HG03159 (cell line): Measurements from ENCODE around the gene TIAM1.
A peak's percentile ranks its signal among the peaks of the same experiment; 100 is the strongest.

ENCODE experiments used
- ATAC-seq: cut with Tn5 transposase; IDR thresholded peaks from one replicate; pipeline ENCODE4 v1.9.1; 2021; ENCODE audit warnings: mild to moderate bottlenecking, moderate library complexity; ENCODE audit not compliant: unreplicated experiment

TIAM1 gene

GRCh38 chr21:31141389-31142000, 202.6 kb downstream of the TIAM1 start:
- no peak for ATAC-seq

- ATAC-seq, result no peak
These were observed 203.4 kb downstream of the TIAM1 start for GRCh38 chr21:31140676-31141075.

GRCh38 chr21:31140025-31140424, 204.0 kb downstream of the TIAM1 start:
- ATAC-seq, result no peak

- no peak for ATAC-seq
These were observed 206.1 kb downstream of the TIAM1 start for GRCh38 chr21:31137960-31138359.

GRCh38 chr21:31136891-31137290, 207.2 kb downstream of the TIAM1 start:
- peak; percentile 60 for ATAC-seq

- no peak for ATAC-seq
These were observed 208.4 kb downstream of the TIAM1 start for GRCh38 chr21:31135531-31136184.

- ATAC-seq, result peak; percentile 6
These were observed 210.7 kb downstream of the TIAM1 start for GRCh38 chr21:31133243-31133830.

- ATAC-seq, result peak; percentile 77
These were observed 211.4 kb downstream of the TIAM1 start for GRCh38 chr21:31132574-31133242.

GRCh38 chr21:31130821-31131220, 213.2 kb downstream of the TIAM1 start:
- ATAC-seq, result no peak

- no peak for ATAC-seq
These were observed 215.8 kb downstream of the TIAM1 start for GRCh38 chr21:31128234-31128633.

GRCh38 chr21:31124010-31124409, 220.1 kb downstream of the TIAM1 start:
- ATAC-seq, result no peak

GRCh38 chr21:31119199-31119598, 224.9 kb downstream of the TIAM1 start:
- ATAC-seq, result no peak

- no peak for ATAC-seq
These were observed 226.7 kb downstream of the TIAM1 start for GRCh38 chr21:31117128-31117916.

- ATAC-seq, result no peak
These were observed 228.8 kb downstream of the TIAM1 start for GRCh38 chr21:31115249-31115648.

- no peak for ATAC-seq
These were observed 233.0 kb downstream of the TIAM1 start for GRCh38 chr21:31111093-31111492.

- no peak for ATAC-seq
These were observed 233.6 kb downstream of the TIAM1 start for GRCh38 chr21:31110430-31110829.

- ATAC-seq, result peak; percentile 60
These were observed 236.2 kb downstream of the TIAM1 start for GRCh38 chr21:31107871-31108270.

- ATAC-seq, result no peak
These were observed 236.8 kb downstream of the TIAM1 start for GRCh38 chr21:31107176-31107785.

GRCh38 chr21:31103571-31104265, 240.3 kb downstream of the TIAM1 start:
- no peak for ATAC-seq

- no peak for ATAC-seq
These were observed 240.9 kb downstream of the TIAM1 start for GRCh38 chr21:31103163-31103562.
